ENCODE data around the gene SLC4A7. TPM values are rescaled to one million over a fixed set of nuclear protein-coding genes. Genes with fewer than 3 reads are reported as not detected.

Gene SLC4A7
- total and polyA plus RNA-seq, 10 of the 15 experiments (the other 5 are each of a cell fraction or from before 2014, with no cell fraction given), result 4.4 to 41.4 (median 18.3) TPM

DNA sequence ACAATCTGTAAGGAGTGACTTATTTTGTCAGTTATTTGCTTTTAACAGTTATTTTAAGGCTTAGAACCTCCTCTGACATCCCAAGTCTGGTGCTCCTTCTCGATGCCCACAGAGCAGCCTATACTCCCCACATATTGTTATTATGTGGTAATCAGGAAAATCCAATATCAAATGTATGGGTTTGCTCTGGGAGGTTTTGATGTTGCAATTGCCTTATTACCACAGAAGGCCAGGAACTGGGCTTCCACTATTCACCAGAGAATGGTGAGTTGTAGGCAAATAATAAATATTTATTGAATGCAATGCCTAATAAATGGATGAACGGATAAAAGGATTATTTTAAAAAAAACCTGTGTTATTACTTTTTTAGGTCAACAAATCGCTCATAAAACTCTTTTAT, 127.2 kb downstream of the SLC4A7 start:
- Histone ChIP-seq H3K4me1 (ENCODE audit: control insufficient read depth, insufficient read depth, low read length) (peaks cover 14% of the 10 kb centered on the region), H3K9ac (ENCODE audit: control insufficient read depth, insufficient read depth, low read length) (no peak overlapping the region), H3K27me3 (replicated peaks in 1 of 2; ENCODE audit: control insufficient read depth in 2 of 2, insufficient read depth in 2 of 2, low read length in 1 of 2) (no peaks in the 10 kb centered on the region), H3K36me3 (ENCODE audit: control insufficient read depth in 2 of 2, insufficient read depth in 2 of 2, low read length in 1 of 2) (no peaks in the 10 kb centered on the region), H3K79me2 (ENCODE audit: control insufficient read depth, insufficient read depth, low read length) (no peaks in the 10 kb centered on the region), H3K9me3 (replicated peaks; ENCODE audit: control insufficient read depth, insufficient read depth, low read length) (no peaks in the 10 kb centered on the region), H3K4me2 (ENCODE audit: control insufficient read depth, insufficient read depth) (no peak overlapping the region), H3K27ac (ENCODE audit: control insufficient read depth, insufficient read depth) (no peak overlapping the region), H2AFZ (ENCODE audit: control insufficient read depth, low read depth, low read length) (no peak overlapping the region), H4K20me1 (ENCODE audit: control insufficient read depth, insufficient read depth) (no peaks in the 10 kb centered on the region), H3K4me3 (no peak overlapping the region)
- in situ Hi-C loops (cut with MboI), result no loop called here
- BruUV-seq (replicated peaks), result no TSS peak
- ChIA-PET SMC1A (ENCODE audit: uncharacterized antibody, unreplicated experiment) (interaction anchor here (1.0 kb wide), 1 partner anchor 325 kb away, joined by 3 read pairs; no protein-coding TSS in a partner anchor), RAD21 (ENCODE audit: unreplicated experiment) (no interaction called here), CTCF (no interaction called here), POLR2A (no interaction called here)
- 48% methylated on average over 3 of the region's 3 CpGs for WGBS (ENCODE audit: insufficient coverage, insufficient replicate concordance, low lambda C conversion rate, missing lambda C conversion rate)
- ATAC-seq (no peak), DNase-seq (ENCODE audit: low read depth, low spot score) (no peak), FAIRE-seq (no peak)
- no peak for TF ChIP-seq IKZF1 (conservative IDR thresholded peaks at IDR 0.05)
- TF ChIP-seq TCF3 (IDR thresholded peaks at IDR 0.05; ENCODE audit: borderline replicate concordance, insufficient read depth, low read depth, low read length), result no peak
- no peak for TF ChIP-seq DPF2 (IDR thresholded peaks at IDR 0.05)
- TF ChIP-seq SP1 (IDR thresholded peaks at IDR 0.05; ENCODE audit: low read depth, low read length), result no peak
- no peak for TF ChIP-seq LARP7 (IDR thresholded peaks at IDR 0.05)
- no peak for TF ChIP-seq NBN (IDR thresholded peaks at IDR 0.05)
- TF ChIP-seq NFXL1 (IDR thresholded peaks at IDR 0.05; ENCODE audit: borderline replicate concordance), result no peak
- no peak for TF ChIP-seq POLR2A (IDR thresholded peaks at IDR 0.05; ENCODE audit: low read depth, low read length)
- TF ChIP-seq MYB (IDR thresholded peaks at IDR 0.05; ENCODE audit: borderline replicate concordance, low read depth, low read length), result no peak
- TF ChIP-seq CREM (IDR thresholded peaks at IDR 0.05; ENCODE audit: low read depth), result no peak
- TF ChIP-seq, protein P1, sequence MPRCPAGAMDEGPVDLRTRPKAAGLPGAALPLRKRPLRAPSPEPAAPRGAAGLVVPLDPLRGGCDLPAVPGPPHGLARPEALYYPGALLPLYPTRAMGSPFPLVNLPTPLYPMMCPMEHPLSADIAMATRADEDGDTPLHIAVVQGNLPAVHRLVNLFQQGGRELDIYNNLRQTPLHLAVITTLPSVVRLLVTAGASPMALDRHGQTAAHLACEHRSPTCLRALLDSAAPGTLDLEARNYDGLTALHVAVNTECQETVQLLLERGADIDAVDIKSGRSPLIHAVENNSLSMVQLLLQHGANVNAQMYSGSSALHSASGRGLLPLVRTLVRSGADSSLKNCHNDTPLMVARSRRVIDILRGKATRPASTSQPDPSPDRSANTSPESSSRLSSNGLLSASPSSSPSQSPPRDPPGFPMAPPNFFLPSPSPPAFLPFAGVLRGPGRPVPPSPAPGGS (IDR thresholded peaks at IDR 0.05; ENCODE audit: borderline replicate concordance, insufficient read depth, low read depth, low read length, poor library complexity, severe bottlenecking), result no peak
- TF ChIP-seq POLR2AphosphoS2 (IDR thresholded peaks at IDR 0.05; ENCODE audit: low read depth, low read length), result no peak
- no peak for TF ChIP-seq FOS (IDR thresholded peaks at IDR 0.05; ENCODE audit: borderline replicate concordance, extremely low read depth, insufficient read length)
- no peak for TF ChIP-seq JUND (IDR thresholded peaks at IDR 0.05; ENCODE audit: low read depth, low read length)
- TF ChIP-seq FOXM1 (IDR thresholded peaks at IDR 0.05; ENCODE audit: low read depth, low read length), result no peak
- TF ChIP-seq, protein P2, sequence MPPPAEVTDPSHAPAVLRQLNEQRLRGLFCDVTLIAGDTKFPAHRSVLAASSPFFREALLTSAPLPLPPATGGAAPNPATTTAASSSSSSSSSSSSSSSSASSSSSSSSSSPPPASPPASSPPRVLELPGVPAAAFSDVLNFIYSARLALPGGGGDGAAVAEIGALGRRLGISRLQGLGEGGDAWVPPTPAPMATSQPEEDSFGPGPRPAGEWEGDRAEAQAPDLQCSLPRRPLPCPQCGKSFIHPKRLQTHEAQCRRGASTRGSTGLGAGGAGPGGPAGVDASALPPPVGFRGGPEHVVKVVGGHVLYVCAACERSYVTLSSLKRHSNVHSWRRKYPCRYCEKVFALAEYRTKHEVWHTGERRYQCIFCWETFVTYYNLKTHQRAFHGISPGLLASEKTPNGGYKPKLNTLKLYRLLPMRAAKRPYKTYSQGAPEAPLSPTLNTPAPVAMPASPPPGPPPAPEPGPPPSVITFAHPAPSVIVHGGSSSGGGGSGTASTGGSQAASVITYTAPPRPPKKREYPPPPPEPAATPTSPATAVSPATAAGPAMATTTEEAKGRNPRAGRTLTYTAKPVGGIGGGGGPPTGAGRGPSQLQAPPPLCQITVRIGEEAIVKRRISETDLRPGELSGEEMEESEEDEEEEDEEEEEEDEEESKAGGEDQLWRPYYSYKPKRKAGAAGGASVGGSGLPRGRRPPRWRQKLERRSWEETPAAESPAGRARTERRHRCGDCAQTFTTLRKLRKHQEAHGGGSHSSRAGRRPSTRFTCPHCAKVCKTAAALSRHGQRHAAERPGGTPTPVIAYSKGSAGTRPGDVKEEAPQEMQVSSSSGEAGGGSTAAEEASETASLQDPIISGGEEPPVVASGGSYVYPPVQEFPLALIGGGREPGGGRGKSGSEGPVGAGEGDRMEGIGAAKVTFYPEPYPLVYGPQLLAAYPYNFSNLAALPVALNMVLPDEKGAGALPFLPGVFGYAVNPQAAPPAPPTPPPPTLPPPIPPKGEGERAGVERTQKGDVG (CRISPR knock-in tag; IDR thresholded peaks at IDR 0.05), result no peak
- TF ChIP-seq HDGF (IDR thresholded peaks at IDR 0.05), result no peak
- intact Hi-C loops (cut with micrococcal nuclease; ENCODE audit: unreplicated experiment), result loop anchor here (1.0 to 5.0 kb wide), 3 partner anchors 110 to 324 kb away; no protein-coding TSS in a partner anchor

Measured in GM12878 (cell line).